Stimulated activated CD8-positive, alpha-beta memory T cell treated with anti-CD3 and anti-CD28 coated beads, Interleukin-15, amount 100 ng/mL, for 1 hour (primary cell): Measurements from ENCODE around the gene PPP1R13B.

Experiments used
- DNase-seq: peaks from one replicate; pipeline ENCODE4 v3.0.0-alpha.2; 2020; ENCODE audit warnings: low read depth

Gene PPP1R13B

GRCh38 chr14:103880348-103881267, 33.2 kb upstream of the PPP1R13B start:
- peak; percentile 8 for DNase-seq

GRCh38 chr14:103879570-103880347, 32.4 kb upstream of the PPP1R13B start:
- no peak for DNase-seq

- DNase-seq: no peak
Measured at GRCh38 chr14:103879118-103879569, 31.8 kb upstream of the PPP1R13B start.

GRCh38 chr14:103878180-103878579, 30.8 kb upstream of the PPP1R13B start:
- DNase-seq: no peak

GRCh38 chr14:103875010-103875409, 27.6 kb upstream of the PPP1R13B start:
- DNase-seq: no peak

GRCh38 chr14:103872481-103873113, 25.2 kb upstream of the PPP1R13B start:
- DNase-seq: no peak

GRCh38 chr14:103871596-103872480, 24.5 kb upstream of the PPP1R13B start:
- peak; percentile 53 for DNase-seq

GRCh38 chr14:103870891-103871595, 23.7 kb upstream of the PPP1R13B start:
- DNase-seq: no peak

- DNase-seq: no peak
Measured at GRCh38 chr14:103870144-103870876, 22.9 kb upstream of the PPP1R13B start.

GRCh38 chr14:103869406-103870143, 22.2 kb upstream of the PPP1R13B start:
- DNase-seq: no peak

- DNase-seq: no peak
Measured at GRCh38 chr14:103868242-103868897, 21.0 kb upstream of the PPP1R13B start.

- no peak for DNase-seq
Measured at GRCh38 chr14:103867523-103867953, 20.2 kb upstream of the PPP1R13B start.

GRCh38 chr14:103867020-103867419, 19.6 kb upstream of the PPP1R13B start:
- no peak for DNase-seq

- no peak for DNase-seq
Measured at GRCh38 chr14:103863245-103863644, 15.9 kb upstream of the PPP1R13B start.

- no peak for DNase-seq
Measured at GRCh38 chr14:103862393-103862782, 15.0 kb upstream of the PPP1R13B start.

- no peak for DNase-seq
Measured at GRCh38 chr14:103861413-103862392, 14.3 kb upstream of the PPP1R13B start.

GRCh38 chr14:103859416-103860202, 12.2 kb upstream of the PPP1R13B start:
- no peak for DNase-seq
